ENCODE measurements around the gene TMEM218. TPM values are rescaled to one million over a fixed set of nuclear protein-coding genes. Genes with fewer than 3 reads are reported as not detected.

The TMEM218 gene
- total and polyA plus RNA-seq, 12 donors: 19.3 to 42.3 (median 25.8) TPM

DNA sequence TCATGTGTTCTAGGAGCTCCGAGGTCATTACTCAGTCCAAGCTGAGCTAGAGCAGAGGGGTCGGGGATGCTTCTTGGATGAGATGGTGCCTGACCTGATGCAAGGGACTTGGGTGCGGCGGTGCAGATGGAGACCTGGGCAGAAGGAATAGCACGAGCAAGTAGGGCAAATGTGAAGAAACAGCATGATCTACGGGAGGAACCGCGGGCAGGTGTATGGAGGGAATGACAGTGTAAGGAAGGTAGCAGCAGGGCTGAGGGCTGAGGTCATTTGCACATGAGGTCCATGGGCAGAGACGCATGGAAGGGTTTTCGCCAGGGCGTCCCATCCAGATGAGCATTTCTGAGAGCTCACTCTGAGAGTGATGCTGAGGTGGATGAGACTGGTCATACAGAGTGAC lies 33.4 kb downstream of the TMEM218 start:
- WGBS, 4 donors: 91 to 97% (median 95%) methylated on average over 11 of the region's 11 CpGs
- no peaks in the 10 kb centered on the region for H3K9me3 ChIP-seq (replicated peaks in 1 of 3)

DNA sequence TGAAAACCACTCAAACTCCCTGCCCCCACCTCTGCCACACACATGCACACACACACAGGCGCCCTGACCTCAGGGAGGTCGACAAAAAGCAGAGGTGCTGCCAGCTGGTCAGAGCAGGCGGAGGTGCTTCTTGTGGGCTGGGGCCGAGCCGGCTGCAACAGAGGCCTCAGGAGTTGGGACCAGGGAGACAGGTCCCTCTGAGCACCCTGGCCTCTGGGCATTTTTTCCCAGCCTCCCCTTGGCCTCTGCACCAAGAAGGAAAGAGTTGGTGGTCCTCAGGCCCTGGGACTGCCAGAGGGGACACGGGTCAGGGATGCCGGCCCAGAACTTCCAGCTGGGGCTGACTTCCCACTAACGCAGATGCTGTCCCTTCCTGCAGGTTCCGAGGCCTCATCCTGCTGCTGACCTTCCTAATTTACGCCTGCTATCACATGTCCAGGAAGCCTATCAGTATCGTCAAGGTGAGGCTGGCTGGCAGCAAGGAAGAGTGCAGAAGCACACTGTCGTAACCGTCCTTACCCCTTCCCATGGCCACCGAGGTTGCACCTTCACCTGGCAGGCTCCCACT lies 35.0 kb downstream of the TMEM218 start:
- TF ChIP-seq, protein P1, sequence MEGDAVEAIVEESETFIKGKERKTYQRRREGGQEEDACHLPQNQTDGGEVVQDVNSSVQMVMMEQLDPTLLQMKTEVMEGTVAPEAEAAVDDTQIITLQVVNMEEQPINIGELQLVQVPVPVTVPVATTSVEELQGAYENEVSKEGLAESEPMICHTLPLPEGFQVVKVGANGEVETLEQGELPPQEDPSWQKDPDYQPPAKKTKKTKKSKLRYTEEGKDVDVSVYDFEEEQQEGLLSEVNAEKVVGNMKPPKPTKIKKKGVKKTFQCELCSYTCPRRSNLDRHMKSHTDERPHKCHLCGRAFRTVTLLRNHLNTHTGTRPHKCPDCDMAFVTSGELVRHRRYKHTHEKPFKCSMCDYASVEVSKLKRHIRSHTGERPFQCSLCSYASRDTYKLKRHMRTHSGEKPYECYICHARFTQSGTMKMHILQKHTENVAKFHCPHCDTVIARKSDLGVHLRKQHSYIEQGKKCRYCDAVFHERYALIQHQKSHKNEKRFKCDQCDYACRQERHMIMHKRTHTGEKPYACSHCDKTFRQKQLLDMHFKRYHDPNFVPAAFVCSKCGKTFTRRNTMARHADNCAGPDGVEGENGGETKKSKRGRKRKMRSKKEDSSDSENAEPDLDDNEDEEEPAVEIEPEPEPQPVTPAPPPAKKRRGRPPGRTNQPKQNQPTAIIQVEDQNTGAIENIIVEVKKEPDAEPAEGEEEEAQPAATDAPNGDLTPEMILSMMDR (IDR thresholded peaks at IDR 0.05): no peak
- no peak for TF ChIP-seq POLR2A (IDR thresholded peaks at IDR 0.05)
- H3K4me3 ChIP-seq: no peak overlapping the region
- H3K36me3 ChIP-seq (replicated peaks in 1 of 2): peaks cover 0 to 35% of the 10 kb centered on the region in 2 donors
- no peaks in the 10 kb centered on the region for H3K27me3 ChIP-seq
- DNase-seq: peak in 1 of 7 donors; percentile 21
- peak overlapping the region in 2 of 5 donors; percentile 55 to 95 for H3K27ac ChIP-seq
- intact Hi-C loops (cut with DNase I): no loop called here
- H3K4me1 ChIP-seq (replicated peaks in 1 of 2): peaks cover 11 to 66% of the 10 kb centered on the region in 2 donors
- WGBS, 4 donors: 57 to 76% (median 60%) methylated on average over 11 to 14 of the region's 14 CpGs
- no peaks in the 10 kb centered on the region for H3K9me3 ChIP-seq (replicated peaks in 1 of 3)

More for the DNA sequence above, 33.4 kb downstream of the TMEM218 start:
- DNase-seq: peak in 1 of 7 donors; percentile 11
- Histone ChIP-seq H3K36me3 (replicated peaks in 1 of 2) (peaks cover 0 to 43% of the 10 kb centered on the region in 2 donors), H3K27ac (peak overlapping the region in 1 of 5 donors; percentile 8), H3K27me3 (no peaks in the 10 kb centered on the region), H3K4me3 (no peak overlapping the region), H3K4me1 (replicated peaks in 1 of 2) (peaks cover 7 to 63% of the 10 kb centered on the region in 2 donors)
- TF ChIP-seq, protein P1 (IDR thresholded peaks at IDR 0.05): no peak
- TF ChIP-seq POLR2A (IDR thresholded peaks at IDR 0.05): no peak
- intact Hi-C loops (cut with DNase I): no loop called here

GRCh38 chr11:125075900-125076317 lies 35.5 kb downstream of the TMEM218 start:
- WGBS, 4 donors: 73 to 75% (median 74%) methylated on average over 7 to 11 of the region's 11 CpGs
- DNase-seq: peak; percentile 59 to 91 (median 70)
- TF ChIP-seq POLR2A (IDR thresholded peaks at IDR 0.05): peak in 1 of 2 donors; percentile 11
- TF ChIP-seq, protein P1 (IDR thresholded peaks at IDR 0.05): no peak
- Histone ChIP-seq H3K36me3 (replicated peaks in 1 of 2) (peaks cover 0 to 31% of the 10 kb centered on the region in 2 donors), H3K4me3 (no peak overlapping the region), H3K9me3 (replicated peaks in 1 of 3) (no peaks in the 10 kb centered on the region), H3K27me3 (no peaks in the 10 kb centered on the region), H3K4me1 (replicated peaks in 1 of 2) (peaks cover 17 to 66% of the 10 kb centered on the region in 2 donors), H3K27ac (peak overlapping the region in 3 of 5 donors; percentile 14 to 95 (median 55))
- intact Hi-C loops (cut with DNase I): no loop called here

DNA sequence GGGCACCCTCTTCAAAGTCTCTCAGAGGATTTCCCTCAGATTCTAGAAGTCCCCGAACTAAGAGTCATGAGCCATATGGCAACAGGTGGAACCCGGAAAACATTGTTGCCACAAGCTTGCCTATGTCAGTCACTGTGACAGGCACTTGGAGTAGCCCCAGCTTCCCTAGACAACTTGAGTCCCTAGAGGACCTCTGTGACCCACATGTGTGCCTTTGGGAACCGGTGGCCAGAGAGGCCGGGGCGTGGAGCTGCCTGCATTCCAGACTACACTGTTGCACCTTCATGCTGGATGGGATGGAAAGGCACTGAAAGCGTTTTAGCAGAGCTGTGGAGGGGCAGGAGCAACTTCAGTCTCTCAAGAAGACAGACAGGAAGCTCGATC lies 36.2 kb downstream of the TMEM218 start:
- no peaks in the 10 kb centered on the region for H3K27me3 ChIP-seq
- peaks cover 0 to 24% of the 10 kb centered on the region in 2 donors for H3K36me3 ChIP-seq (replicated peaks in 1 of 2)
- peak in 2 of 7 donors; percentile 13 to 54 for DNase-seq
- no peaks in the 10 kb centered on the region for H3K9me3 ChIP-seq (replicated peaks in 1 of 3)
- H3K27ac ChIP-seq: peak overlapping the region in 3 of 5 donors; percentile 14 to 95 (median 55)
- H3K4me3 ChIP-seq: no peak overlapping the region
- WGBS, 4 donors: 87 to 94% (median 88%) methylated on average over 3 to 7 of the region's 7 CpGs
- intact Hi-C loops (cut with DNase I): no loop called here
- TF ChIP-seq POLR2A (IDR thresholded peaks at IDR 0.05): no peak
- TF ChIP-seq, protein P1 (IDR thresholded peaks at IDR 0.05): no peak
- H3K4me1 ChIP-seq (replicated peaks in 1 of 2): peaks cover 22 to 69% of the 10 kb centered on the region in 2 donors

All from adrenal gland (tissue), 12 donors.